Measurements from ENCODE around the gene RIPK4.

RIPK4 gene

GRCh38 chr21:41692185-41692565 is 74.7 kb downstream of the RIPK4 start:
- no peak for DNase-seq (ENCODE audit: low read depth)

GRCh38 chr21:41691205-41692184 is 75.4 kb downstream of the RIPK4 start:
- no peak overlapping the region for H3K4me3 ChIP-seq (ENCODE audit: low read depth, low read length)
- no peak for TF ChIP-seq CTCF (conservative IDR thresholded peaks at IDR 0.05; ENCODE audit: low read depth, low read length)
- no peak for DNase-seq (ENCODE audit: low read depth)

More at GRCh38 chr21:41692185-41692565, 74.7 kb downstream of the RIPK4 start:
- no peak for TF ChIP-seq CTCF (conservative IDR thresholded peaks at IDR 0.05; ENCODE audit: low read depth, low read length)
- no peak overlapping the region for H3K4me3 ChIP-seq (ENCODE audit: low read depth, low read length)

All from choroid plexus epithelial cell (primary cell).